OCI-LY1 (cell line): Measurements from ENCODE around the gene UBE2F.

Experiments
- H2AFZ ChIP-seq: fragments of 200-600 bp; sonication (generic), shearing (Covaris generic); 2 replicates; pipeline ENCODE4 v1.6.0; 2014; ENCODE audit warnings: antibody characterized with exemption, mild to moderate bottlenecking, low read length
- H3F3A ChIP-seq: fragments of 200-600 bp; sonication (generic), shearing (Covaris generic); 2 replicates; pipeline ENCODE4 v1.6.0; 2014; ENCODE audit warnings: mild to moderate bottlenecking, antibody characterized with exemption, low read length, moderate library complexity; ENCODE audit not compliant: insufficient read depth
- H3K27ac ChIP-seq: fragments of 200-600 bp; sonication (generic); 2 replicates; pipeline ENCODE4 v1.5.1; 2014; ENCODE audit warnings: low read length, mixed run types, mild to moderate bottlenecking, low read depth; ENCODE audit not compliant: poor library complexity, severe bottlenecking
- H3K27me3 ChIP-seq: fragments of 200-600 bp; sonication (generic); 2 replicates; pipeline ENCODE4 v1.6.0; 2014; ENCODE audit warnings: antibody characterized with exemption, mild to moderate bottlenecking, low read length, moderate library complexity; ENCODE audit not compliant: insufficient read depth
- H3K36me3 ChIP-seq: fragments of 200-600 bp; sonication (generic); 2 replicates; pipeline ENCODE4 v1.6.1; 2014; ENCODE audit warnings: mild to moderate bottlenecking, antibody characterized with exemption, low read length, moderate library complexity, mixed read lengths; ENCODE audit not compliant: insufficient read depth
- H3K4me1 ChIP-seq: fragments of 200-600 bp; sonication (generic); 2 replicates; pipeline ENCODE4 v1.5.1; 2014; ENCODE audit warnings: mild to moderate bottlenecking, low read length, moderate library complexity; ENCODE audit not compliant: insufficient read depth, severe bottlenecking
- H3K4me2 ChIP-seq: fragments of 200-600 bp; sonication (generic), shearing (Covaris generic); 2 replicates; pipeline ENCODE4 v1.6.1; 2014; ENCODE audit warnings: low read length
- H3K4me3 ChIP-seq: fragments of 200-600 bp; sonication (generic); 2 replicates; pipeline ENCODE4 v1.5.1; 2014; ENCODE audit warnings: low read length, low read depth, mild to moderate bottlenecking, mixed read lengths; ENCODE audit not compliant: poor library complexity, severe bottlenecking
- H3K79me2 ChIP-seq: fragments of 200-600 bp; shearing (Covaris generic); 2 replicates; pipeline ENCODE4 v1.6.1; 2016; ENCODE audit warnings: mixed run types, low read length, mixed read lengths; ENCODE audit not compliant: insufficient read depth
- H3K9ac ChIP-seq: fragments of 200-600 bp; sonication (generic), shearing (Covaris generic); 2 replicates; pipeline ENCODE4 v1.6.1; 2014; ENCODE audit warnings: mild to moderate bottlenecking, low read length, mixed read lengths
- H3K9me2 ChIP-seq: fragments of 200-600 bp; sonication (generic), shearing (Covaris generic); 2 replicates; pipeline ENCODE4 v1.6.1; 2014; ENCODE audit warnings: low read depth, mild to moderate bottlenecking, low read length, mixed read lengths
- H3K9me3 ChIP-seq: fragments of 200-600 bp; shearing (Covaris generic); 2 replicates; pipeline ENCODE4 v1.6.1; 2014; ENCODE audit warnings: low read length, mixed read lengths
- H4K20me1 ChIP-seq: fragments of 200-600 bp; sonication (generic), shearing (Covaris generic); 2 replicates; pipeline ENCODE4 v1.6.0; 2016; ENCODE audit warnings: mild to moderate bottlenecking, low read length; ENCODE audit not compliant: insufficient read depth
- CTCF ChIP-seq: fragments of 200-600 bp; sonication (generic), shearing (Covaris generic); IDR thresholded peaks from 2 replicates; pipeline ENCODE4 v1.5.1; 2017; ENCODE audit warnings: mild to moderate bottlenecking, antibody characterized with exemption, low read length, moderate library complexity, mixed read lengths
- EZH2 ChIP-seq: fragments of 200-600 bp; sonication (generic), shearing (Covaris generic); IDR thresholded peaks from 2 replicates; pipeline ENCODE4 v1.8.0; 2017; ENCODE audit warnings: borderline replicate concordance, mixed run types, mild to moderate bottlenecking, antibody characterized with exemption, low read length, moderate library complexity, mixed read lengths

UBE2F gene

GRCh38 chr2:237966565-237967462 is at the start of gene UBE2F:
Gene UBE2F (plus strand): TSS chr2:237967014. CDS start chr2:237973108, 6,094 bp downstream.
- no peaks in the 10 kb centered on the region for H4K20me1 ChIP-seq
- peaks cover 37% of the 10 kb centered on the region for H3K4me1 ChIP-seq
- H3K79me2 ChIP-seq: peaks cover 8% of the 10 kb centered on the region; the same call in 1 of the 2 replicates
- peak within 1 kb of the TSS; percentile 11 for H3K27ac ChIP-seq
- H3K9ac ChIP-seq: peak within 1 kb of the TSS; percentile 65
- H3K27me3 ChIP-seq: no peaks in the 10 kb centered on the region; the same call in 1 of the 2 replicates
- peak within 1 kb of the TSS; percentile 87; the same call in 1 of the 2 replicates for H2AFZ ChIP-seq
- peaks cover 12% of the 10 kb centered on the region for H3K9me3 ChIP-seq
- peak within 1 kb of the TSS; percentile 83 for H3K4me3 ChIP-seq
- TF ChIP-seq EZH2 (no peak), CTCF (no peak)
- no peaks in the 10 kb centered on the region for H3K9me2 ChIP-seq
- no peaks in the 10 kb centered on the region for H3F3A ChIP-seq
- H3K4me2 ChIP-seq: peak within 1 kb of the TSS; percentile 96
- no peaks in the 10 kb centered on the region for H3K36me3 ChIP-seq

GRCh38 chr2:237917696-237918374 is 49.0 kb upstream of the UBE2F start:
- peaks cover 6% of the 10 kb centered on the region; the same call in 1 of the 2 replicates for H3K27me3 ChIP-seq
- no peak overlapping the region for H3K4me2 ChIP-seq
- H3K4me3 ChIP-seq: no peak overlapping the region
- H3K79me2 ChIP-seq: no peaks in the 10 kb centered on the region
- no peaks in the 10 kb centered on the region for H3K4me1 ChIP-seq
- H3K27ac ChIP-seq: no peak overlapping the region
- H3F3A ChIP-seq: no peaks in the 10 kb centered on the region
- no peaks in the 10 kb centered on the region for H3K9me2 ChIP-seq
- no peaks in the 10 kb centered on the region for H3K36me3 ChIP-seq
- no peak overlapping the region for H3K9ac ChIP-seq
- no peaks in the 10 kb centered on the region for H4K20me1 ChIP-seq
- H2AFZ ChIP-seq: no peak overlapping the region
- TF ChIP-seq EZH2 (no peak), CTCF (no peak)
- no peaks in the 10 kb centered on the region for H3K9me3 ChIP-seq

- Histone ChIP-seq H3K4me3 (no peak overlapping the region), H3K27ac (no peak overlapping the region), H3K9me2 (no peaks in the 10 kb centered on the region), H3K4me2 (no peak overlapping the region), H3K79me2 (no peaks in the 10 kb centered on the region), H3K9me3 (no peaks in the 10 kb centered on the region), H3K36me3 (no peaks in the 10 kb centered on the region), H3K27me3 (peaks cover 6% of the 10 kb centered on the region; the same call in 1 of the 2 replicates), H3K4me1 (no peaks in the 10 kb centered on the region), H3F3A (no peaks in the 10 kb centered on the region), H3K9ac (no peak overlapping the region), H2AFZ (no peak overlapping the region), H4K20me1 (no peaks in the 10 kb centered on the region)
- no peak for TF ChIP-seq CTCF
- no peak for TF ChIP-seq EZH2
These were observed 47.2 kb upstream of the UBE2F start for GRCh38 chr2:237919593-237919992.
